ENCODE measurements around the gene KRT80.

The KRT80 gene

DNA sequence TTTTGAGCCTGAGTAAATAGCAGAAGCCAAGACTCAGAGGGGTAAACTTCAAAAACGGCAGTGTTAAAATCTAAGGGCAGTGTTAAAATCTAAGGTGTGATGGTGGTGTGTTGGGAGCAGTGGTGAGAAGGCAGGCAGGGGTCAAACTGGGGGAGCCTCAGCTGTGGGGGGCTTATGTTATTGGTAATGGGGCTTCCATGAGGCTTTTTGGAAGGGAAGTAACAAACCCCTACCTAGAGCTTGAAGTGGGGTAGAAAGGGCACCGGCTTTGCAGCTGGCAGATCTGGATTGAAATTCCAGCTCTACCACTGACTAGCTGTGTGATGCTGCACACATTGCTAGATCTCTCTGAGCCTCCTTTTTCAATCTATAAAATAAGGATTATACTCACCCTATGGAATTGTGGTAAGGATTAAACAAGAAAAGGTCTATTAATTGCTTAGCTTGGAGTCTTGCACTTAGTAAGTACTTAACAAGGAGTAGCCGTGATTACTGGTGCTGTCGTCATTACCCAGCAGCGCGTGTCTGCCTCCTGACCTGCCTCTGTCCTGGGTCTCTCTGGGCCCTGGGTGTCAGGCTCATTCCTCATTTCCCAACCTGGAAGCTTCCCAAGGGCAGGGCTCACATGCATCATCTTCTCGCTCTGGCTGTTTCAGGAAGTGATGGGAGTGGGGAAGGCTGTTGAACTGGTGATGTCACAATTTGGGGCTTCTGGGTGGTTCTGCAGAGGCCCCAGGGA is 18.5 kb upstream of the KRT80 start:
- DNase-seq, result no peak

DNA sequence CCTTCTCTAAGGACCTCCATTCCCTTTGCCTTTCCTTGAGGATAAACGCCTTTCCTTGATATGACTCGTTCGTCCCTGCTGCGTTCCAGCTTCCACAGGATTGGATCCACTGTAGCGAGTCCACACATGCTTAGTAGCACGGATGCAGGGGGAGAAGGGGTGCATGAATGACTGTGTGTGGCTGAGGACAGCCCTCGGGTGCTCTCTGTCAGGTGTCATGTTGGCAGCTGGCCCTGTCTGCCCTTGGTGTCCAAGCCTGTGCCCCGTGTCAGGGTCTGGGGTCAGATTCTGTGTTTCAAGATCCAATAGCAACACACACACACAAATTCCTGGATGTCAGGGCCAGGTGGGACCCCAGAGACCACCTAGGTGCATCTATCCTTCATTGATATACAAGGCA is 17.5 kb upstream of the KRT80 start:
- no peak for DNase-seq

DNA sequence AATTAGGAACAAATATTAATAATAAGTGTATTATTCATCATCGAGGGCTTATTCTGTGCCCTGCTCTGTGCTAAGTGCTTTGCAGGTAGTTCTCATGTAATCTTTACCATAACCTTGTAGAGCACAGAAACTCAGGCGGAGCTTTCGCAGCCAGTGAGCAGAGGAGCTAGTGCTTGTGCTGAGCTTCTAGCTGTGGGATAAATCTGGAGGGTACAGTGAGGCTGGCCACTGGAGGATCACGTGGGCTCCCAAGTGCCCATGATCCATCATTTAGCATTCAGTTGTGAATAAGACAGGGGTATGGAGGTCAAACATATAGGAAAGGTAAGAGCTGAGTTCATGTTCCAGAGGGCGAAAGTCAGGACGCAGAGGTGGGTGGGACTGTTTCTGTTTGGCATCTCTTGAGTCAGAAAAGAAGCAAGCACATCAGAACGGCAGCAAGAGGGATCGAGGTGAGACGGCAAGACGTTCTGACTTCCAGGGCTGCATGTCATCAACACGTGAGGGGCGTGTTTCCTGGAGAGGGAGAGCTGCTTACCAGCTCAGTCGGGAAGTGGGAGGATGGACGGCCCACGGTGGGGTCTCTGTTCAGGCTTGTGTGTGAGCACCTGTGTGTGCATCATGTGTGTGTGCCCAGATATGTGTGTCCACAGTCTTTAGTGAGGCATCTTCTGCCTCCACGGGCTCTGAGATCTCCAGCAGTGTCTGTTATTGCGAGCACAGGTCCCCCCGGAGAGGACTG is 16.8 kb upstream of the KRT80 start:
- no peak for DNase-seq

DNA sequence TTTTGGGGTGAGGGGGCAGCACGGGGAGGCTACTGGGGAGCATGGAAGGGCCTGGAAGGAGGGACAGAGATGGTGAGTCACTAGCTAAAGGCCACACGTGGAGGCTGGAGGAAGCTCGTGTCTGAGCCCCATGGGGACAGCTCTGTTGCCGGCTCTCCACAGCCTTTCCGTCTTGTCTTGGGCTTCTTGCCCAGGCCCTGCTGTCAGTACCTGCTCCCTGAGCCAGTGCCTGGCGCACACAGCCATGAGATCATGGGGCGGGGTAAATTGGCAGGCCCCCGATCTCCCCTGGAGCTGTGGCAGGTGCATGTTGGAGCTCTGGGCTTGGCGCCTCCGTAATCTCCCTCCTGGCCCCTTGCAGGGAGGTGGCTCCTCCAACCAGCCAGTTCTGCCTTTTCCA is 16.1 kb upstream of the KRT80 start:
- DNase-seq, result no peak

DNA sequence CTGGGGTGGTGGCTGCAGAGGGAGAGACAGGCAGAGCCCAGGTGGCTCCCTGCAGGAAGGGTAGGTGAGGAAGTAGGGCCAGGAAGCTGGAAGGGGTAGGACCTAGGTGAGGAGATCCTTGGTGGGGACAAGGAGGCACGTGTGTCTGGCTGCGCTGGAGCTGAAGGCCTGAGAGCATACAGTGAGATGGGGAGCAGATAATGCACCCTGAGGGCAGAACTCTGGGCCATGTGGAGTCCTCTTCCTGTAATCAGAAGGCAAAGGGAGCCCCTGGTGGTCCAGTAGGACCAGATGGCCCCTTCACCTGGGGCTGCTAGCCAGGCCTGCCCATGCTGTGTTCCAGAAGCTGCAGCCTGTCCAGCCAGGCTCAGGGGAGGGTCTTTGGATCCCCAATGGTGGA is 15.3 kb upstream of the KRT80 start:
- DNase-seq, result no peak

DNA sequence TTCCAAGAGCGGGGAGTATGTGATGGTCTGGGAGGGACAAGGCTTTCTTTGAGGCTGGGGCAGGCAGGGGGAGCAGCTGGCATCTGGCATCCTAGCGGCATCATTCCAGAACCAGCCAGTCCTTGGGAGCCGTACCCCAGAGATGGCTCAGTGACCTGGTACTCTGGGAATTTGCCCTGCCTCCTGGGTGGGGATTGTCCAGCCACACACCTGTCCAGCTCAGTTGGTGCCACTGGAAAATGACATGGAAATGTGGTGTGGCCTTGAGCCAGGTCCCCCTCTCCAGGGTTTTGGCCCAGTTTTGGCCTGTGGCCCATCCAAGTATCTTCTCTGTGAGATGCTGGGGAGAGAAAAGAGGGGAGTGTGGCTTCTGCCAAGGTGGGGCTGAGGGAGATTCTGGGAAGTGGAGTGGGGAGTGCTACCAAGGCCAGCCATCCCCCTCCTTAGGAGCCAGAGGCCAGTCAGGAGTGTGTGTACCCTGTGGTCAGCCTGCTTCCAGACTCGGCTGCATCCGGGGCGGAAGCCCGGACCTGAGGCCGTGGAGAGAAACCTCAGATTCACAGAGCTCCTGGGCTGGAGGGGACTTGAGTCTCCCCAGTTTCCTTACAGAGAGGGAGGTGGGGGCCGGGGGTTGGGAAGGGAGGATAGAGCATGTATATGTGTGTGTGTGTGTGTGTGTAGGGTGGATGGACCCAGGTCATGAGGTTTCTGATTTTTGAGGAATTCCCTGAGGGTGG is 14.7 kb upstream of the KRT80 start:
- DNase-seq, result no peak

DNA sequence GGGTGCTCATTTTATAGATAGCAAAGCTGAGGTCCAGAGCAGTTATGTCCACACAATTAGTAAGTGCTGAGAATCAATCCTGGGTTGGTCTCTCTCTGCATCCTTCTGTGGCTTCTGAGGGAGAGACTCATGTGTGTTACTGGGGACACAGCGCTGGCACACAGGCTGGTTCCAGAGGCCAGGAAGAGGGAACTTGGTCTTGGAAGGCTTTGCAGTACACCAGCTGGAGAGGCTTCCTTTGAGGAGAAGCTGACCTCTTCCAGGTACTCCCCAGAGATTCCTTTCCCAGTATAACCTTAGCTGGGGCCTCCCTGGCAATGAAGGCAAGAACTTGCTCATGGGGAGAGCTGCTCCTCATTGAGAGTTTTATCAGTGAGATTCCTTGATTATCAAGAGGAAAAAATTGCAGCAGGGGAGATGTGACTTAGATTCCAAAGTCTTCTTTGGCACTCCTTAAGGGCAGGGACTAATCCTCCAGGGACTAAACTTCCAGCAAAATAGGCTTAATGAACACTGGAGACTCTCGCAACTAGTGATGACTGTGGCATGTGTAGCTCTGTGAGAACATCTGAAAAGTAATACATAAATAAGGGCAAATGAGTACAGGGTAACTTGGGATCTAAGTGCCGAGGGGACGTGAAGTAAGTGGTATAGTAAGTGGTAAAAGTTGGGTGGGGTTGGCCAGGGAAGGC is 13.9 kb upstream of the KRT80 start:
- DNase-seq, result no peak

DNA sequence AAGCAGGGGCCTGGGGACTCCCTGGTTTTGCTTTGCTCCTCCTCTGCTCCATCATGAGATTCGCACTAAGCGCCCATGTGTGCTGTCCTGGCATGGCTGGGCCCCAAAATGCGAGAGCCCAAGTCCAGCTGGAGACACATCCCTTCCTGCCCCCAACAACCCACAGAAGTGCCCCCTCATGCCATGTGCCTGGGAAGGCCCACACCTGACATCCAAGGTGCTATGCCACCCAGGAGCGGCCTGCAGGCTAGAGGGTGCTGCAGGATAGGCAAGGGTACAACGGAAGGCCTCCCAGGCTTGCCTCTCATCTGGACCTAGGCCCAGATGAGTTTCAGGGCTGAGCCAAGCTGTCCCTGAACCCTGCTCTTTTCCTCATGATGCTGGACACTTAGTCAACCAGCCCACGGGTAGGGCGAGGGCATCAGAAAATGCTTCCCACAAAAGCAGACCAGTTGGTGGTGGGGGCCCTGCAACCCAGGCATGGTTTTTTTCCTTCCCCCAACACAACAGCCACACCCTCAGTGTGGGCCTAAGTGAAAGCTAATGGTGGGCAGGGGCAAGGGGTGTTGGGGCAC is 13.2 kb upstream of the KRT80 start:
- no peak for DNase-seq

DNA sequence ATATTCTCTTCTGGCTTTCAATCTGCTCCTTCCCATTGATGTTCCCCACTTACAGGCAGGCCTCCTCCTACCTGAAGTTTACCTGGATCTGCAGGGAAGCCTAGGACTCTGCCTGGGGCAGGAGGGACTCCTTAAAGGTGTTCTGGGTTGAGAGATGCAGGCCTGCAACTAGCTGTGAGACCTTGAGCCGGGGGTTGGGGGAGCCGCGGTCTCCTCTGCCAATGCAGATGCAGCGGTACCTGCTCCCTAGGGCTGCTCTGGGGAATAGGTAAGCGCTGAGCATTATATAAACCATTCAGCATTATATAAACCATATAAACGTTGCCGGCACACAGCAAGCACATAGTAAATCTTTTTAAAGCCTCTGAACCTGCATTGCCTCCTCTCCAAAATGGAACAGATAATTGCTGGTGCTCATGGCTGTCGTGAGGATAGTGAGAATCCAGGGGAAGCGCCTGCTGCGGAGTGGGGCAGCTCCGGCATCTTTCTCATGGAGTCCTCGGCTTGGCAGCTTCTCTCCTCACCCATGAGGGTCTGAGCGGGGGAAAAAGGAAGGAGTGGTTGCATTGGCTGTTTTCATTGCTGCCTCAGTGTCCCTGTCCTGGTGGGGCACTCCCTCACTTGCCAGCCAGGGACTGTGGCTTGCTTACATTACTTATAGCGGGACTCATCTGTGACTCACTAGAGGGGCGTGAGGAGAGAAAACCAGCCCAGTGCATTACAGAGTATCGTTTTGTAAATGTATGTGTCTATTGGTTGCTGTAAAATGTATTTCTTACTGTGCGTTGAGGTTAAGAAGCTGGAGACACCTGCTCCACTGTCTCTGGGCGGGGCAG is 12.5 kb upstream of the KRT80 start:
- no peak for DNase-seq

DNA sequence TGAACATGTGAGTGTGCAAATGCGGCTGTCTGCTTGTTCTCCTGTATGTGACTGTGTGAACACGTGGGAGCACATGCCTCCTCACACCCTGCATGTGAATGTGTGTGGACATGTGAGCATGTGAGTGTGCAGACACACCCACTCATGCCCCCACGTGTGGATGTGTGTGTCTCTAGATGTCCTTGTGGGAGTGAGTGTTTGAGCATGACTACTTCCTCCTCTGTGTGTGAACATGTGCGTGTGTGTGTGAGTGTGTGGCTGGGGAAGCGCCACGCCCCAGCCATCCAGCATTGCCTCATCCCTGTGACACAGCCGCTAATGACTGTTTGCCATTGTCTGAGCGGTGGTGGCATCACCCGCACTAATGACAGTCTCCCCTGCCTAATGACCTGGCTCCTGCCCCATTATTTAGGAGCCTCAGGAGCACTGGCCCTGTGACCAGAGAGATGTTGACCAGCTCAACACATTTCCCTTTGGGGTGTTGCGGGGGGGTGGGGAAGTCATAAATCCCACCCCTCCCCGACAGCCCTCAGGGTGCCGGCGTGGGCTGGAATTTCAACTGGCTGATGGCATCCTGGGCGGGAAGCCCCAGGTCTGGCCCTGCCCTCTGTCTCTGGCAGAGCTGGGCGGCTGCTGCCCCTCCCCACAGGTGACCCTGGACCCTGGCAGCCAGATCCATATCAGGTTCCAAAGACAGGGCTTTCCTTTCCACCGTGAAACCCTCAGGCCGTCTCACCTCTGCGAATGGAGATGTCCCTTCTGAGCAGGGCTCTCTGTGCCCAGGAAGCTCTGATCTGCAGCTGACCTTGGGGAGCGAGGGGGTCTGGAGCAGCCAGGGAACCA is 11.5 kb upstream of the KRT80 start:
- DNase-seq, result peak; percentile 78

DNA sequence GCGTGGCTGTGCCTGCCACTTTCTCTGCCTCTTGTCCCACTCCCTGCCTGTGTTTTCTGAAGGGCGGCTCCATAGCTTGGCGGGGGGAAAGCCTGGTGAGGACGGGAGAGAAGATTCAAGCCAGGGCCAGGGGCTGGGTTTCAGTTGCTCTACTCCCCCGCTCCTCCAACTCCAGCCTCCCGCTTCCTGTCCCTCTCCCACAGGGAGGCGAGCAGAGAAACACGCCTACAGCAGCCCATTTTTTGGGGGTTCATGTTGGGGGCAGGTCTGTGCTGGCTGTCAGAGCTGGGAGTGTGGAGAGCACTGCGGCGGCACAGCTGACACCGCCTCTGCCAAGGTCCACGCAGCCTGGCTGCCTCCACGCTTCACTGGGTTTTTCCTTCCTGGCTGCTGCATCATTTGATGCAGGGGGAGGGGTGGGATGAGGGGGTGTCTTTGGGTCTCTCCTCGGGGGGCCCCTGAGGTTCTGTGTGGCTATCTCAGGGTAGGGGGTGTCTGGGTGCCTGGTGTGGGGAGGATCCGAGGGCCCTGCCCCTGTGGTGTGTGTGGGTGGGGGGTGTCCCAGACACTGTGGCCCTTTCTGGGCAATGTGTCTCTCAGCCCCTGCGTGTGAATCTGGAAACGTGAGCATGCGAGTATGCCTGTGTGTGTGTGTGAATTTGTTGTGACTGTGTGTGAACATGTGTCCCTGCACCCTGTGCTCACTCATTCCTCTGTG is 10.7 kb upstream of the KRT80 start:
- DNase-seq, result no peak

DNA sequence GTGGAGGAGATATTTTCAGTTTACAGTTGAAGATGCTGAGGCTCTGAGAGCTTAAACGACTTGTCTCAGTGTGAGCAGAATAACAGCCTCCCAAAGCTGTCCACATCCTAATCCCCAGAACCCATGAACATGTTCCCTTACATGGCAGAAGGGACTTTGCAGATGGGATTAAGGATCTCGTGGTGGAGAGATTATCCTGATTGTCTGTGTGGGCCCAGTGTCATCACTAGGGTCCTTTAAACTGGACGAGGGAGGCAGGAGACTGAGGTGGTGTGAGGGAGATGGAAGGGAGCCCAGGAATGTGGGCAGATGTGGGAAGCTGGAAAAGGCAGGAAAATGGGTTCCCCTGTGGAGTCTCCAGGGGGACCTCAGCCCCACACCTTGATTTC is 9.6 kb upstream of the KRT80 start:
- DNase-seq, result no peak

DNA sequence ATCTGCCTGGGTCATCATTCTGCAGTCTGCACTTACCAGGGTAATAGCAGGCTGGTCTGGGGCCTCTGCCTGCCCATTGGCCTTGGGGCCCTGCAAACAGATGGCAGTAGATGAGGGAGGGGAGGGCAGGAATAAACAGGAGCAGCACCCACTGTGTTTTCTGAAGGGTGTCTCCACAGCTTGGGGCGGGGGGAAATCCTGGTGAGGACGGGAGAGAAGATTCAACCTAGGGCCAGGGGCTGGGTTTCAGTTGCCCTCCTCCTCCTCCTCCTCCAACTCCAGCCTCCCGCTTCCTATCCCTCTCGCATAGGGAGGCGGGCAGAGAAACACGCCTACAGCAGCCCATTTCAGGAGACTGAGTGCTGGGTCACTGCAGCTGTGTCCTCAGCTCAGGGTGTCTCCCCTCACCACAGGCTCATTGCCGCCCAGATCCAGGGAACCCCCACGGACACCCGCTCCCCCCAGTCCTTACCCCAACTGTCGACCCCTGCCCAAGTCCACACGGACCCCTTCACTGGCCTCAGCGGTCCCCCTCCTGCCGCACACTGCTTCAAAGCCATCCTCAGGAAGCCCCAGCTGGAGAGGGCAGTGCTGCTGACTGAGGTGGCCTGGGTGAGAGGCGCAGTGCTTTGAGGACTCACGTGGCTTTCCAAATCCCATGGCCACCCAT is 9.1 kb upstream of the KRT80 start:
- DNase-seq, result no peak

DNA sequence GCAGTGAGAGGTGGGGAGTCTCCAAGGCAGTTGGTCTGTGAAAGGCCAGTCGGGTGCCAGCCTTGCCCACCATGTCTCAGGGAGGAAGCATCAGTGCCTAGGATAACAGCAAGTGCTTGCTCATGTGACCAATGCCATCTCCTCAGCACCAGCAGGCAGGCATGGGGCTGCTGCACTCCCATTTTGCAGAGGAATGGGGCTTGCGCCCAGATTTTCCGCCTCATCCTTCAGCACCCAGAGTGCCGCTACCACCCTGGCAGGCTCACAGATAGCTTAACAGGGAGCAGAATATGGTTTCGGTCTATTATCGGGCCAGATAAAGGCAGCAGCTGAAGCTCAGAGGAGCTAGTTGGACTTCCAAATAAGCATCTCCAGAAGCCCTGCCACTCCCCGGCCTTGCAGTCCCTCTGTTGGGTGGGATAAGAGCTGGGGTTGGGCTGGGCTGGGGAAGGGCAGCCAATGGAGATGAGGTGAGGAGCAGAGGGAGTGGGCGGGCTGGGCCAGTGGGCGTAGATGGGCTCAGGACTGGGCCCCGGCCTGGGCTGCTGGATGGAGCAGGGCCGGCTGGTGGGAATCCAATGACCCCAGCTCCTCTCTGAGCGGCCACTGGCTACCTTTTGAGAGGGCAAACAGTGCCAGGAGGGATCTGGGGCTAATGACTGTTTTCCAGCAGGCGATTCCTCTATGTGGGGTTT is 8.4 kb upstream of the KRT80 start:
- no peak for DNase-seq

DNA sequence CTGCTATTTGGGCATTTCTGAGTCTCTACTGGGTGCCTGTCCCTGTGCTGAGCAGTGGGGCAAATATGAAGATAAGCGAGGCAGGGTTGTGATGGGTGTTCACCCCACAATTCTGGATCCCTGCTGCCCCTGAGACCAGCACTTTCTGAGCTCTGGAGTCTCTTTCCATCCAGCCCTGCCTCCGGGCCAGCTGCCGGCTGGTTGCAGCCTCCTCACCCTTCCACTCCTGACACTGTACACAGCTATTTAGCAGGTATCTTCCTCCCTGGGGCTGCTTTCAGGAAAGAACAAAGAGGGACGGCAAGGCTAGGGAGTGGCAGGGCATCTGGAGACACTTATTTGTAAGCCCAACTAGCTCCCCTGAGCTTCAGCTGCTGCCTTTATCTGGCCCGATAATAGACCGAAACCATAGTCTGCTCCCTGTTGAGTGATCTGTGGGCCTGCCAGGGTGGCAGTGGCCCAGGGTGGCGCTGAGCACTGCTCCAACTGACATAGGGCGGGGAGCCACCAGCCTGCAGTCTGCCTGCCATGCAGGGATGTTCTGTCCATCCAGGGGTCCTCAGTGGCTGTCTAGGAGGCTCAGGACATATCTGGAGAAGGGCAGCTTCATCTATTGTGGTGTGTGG is 7.6 kb upstream of the KRT80 start:
- DNase-seq, result no peak

DNA sequence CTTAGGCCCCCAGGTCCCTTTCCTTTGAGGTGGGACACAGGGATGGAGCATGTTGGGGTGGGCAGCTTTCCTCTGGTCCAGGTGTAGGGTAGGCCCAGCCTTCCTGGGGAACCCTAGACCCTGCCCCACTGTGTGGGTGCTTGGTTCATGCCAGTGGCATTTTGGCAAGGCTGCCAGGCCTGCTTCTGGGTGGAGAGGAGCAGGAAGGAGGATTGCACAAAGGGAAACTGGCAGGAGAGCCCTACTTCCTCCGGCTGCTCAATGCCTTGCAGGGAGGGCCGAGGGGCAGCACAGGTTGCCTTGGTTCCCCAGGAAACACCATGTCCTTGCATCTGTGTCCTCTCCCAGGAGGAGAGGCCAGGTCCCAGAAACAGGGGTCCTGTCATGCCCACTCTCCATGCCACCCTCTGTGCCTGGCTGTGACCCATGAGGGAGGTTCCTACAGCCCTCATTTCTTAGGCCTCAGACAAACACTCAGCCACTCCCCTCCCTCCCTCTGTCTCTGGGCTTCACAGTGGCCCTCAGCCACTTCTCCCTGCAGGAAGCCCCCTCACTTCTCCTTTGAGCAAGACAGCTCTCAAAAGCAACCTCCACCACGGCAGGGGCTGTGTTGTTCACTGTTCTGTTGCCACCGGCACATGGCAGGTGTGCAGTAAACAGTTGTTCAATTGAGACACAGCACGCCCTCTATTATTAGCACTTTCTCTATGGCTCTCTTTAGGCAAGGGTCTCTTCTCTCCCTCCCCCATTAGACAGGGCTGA is 6.8 kb upstream of the KRT80 start:
- peak; percentile 18 for DNase-seq

DNA sequence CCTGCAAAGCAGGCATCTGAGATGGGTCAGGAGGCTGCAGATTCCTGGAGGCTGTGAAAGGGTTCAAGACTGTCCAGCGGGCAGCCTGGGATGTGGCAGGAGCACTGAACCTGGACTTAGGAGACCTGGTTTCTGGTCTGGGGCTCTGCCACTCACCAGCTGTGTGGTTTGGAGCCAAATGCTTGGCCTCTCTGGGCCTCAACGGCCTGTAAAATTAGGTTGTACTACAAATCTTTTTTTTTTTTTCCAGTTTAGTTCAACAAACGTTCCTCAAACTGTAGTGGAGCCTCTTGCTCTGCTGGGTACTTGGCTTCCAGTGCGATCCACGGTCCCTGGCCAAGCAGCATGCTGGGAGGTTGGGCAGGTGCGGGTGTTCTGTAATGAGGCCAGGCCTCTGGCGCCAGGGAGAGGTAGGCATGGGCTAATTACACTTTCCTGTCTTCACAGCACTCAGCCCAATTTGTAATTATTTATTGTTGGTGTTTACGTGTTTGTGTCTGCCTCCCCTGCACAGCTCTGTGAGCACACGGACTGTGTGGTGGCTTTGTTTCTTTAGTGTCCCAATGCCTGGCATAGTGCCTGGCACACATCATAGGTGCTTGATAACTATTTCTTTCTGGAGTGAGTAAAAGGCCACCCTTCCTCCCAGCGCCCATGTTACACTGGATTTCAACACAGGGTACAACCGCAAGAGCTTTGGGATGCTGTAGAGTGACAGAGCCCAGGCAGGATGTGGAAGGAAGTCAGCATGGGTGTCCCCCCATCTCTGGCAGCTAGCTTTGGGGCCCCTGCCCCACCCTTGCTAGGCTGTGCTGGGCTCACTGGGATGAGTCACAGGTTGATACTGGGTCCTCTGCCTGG is 5.8 kb upstream of the KRT80 start:
- DNase-seq, result peak; percentile 68
